OCI-LY7 (cell line): ENCODE data around the gene ATP8B3.

Experiments
- CTCF ChIP-seq: fragments of 200-600 bp; sonication (generic); conservative IDR thresholded peaks from 2 replicates; pipeline ENCODE4 v1.5.1; 2014; ENCODE audit warnings: mild to moderate bottlenecking, antibody characterized with exemption, low read length, moderate library complexity, mixed read lengths
- EZH2phosphoT487 ChIP-seq: fragments of 200-600 bp; sonication (generic); IDR thresholded peaks from 2 replicates; pipeline ENCODE4 v1.6.1; 2018; ENCODE audit warnings: low read depth, borderline replicate concordance, mild to moderate bottlenecking, mixed run types, antibody characterized with exemption, low read length, moderate library complexity, mixed read lengths

GRCh38 chr19:1791879-1792278 is 20.2 kb downstream of the ATP8B3 start:
- TF ChIP-seq CTCF, result no peak
- TF ChIP-seq EZH2phosphoT487, result no peak
